Cerebellar cortex (tissue), 1 donor: Measurements from ENCODE around the gene FREM1.

ENCODE experiments used
- DNase-seq: peaks from one replicate; pipeline ENCODE4 v3.0.0-alpha.2; 2015; ENCODE audit warnings: low spot score

Gene FREM1

DNA sequence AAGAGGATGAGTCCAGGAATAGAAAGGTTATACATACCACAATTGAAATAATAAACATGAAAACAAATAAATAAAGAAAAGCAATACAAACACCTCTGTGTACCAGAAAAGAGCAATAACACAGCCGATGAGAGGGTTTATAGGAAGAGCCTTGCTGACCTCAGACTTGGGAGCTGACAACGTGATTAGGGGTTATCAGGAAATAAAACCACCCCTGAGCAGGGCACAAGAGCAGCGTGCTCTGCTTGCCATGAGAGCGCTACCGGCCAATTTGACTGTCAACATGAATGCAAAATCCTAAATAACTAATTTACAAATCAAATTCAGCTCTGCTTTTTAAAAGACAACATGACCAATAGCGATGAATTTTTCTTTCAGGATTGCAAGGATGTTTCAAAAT, 2.6 kb upstream of the FREM1 start:
- no peak for DNase-seq

DNA sequence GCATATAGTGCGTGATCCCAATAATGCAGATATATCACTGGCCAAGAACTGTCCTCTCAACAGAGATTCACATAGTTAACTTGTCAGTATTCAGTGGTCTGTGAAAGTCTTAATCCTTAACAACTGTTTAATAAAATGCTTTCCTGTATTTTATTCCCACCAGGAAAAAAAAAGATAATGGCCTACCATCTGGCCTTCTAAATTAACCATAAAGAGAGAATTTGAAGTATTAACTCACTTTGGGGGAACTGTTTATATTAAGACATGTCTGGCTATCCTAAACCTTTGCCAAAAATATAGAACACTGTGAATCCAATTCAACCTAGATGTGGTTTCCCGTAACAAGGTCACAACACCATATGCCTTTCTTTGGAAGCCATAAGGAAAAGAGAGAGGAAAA, 818 bp upstream of the FREM1 start:
- peak; percentile 62 for DNase-seq

DNA sequence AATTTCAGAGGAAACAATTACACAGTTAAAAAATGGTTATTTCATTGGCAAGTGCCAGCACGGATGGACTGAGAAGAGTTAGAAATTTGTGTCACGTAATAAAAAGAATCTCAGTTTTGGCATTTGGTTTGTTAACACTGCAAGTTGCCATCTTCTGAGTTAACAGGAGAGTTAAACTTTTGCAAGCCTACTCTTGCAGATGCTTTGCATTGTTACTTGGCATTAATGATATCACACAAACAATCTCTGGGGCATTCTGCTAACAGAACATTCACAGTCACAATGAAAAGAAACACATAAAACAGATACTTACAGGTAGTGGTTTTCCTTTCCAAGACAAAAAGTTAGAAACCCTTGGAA, 647 bp downstream of the FREM1 start:
- DNase-seq, result no peak

DNA sequence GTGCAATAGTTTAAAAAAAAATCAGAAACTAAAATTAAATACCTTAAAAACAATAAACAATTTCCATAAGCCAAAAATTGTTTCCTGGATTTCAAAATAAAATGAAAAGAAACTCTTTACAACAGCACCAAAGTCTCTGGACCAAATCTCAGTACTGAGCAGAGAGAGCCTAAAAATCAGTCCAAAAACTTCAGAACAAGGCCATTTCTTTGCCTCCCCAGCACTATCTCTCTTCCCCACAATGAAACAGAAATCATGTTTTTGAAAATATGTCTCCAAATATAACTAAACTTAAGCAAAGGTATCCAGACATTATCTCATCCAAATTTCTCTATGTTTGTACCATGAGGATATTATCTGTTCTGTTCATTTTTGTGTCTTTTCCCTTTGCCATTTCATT, 1.0 kb downstream of the FREM1 start:
- DNase-seq, result peak; percentile 32

DNA sequence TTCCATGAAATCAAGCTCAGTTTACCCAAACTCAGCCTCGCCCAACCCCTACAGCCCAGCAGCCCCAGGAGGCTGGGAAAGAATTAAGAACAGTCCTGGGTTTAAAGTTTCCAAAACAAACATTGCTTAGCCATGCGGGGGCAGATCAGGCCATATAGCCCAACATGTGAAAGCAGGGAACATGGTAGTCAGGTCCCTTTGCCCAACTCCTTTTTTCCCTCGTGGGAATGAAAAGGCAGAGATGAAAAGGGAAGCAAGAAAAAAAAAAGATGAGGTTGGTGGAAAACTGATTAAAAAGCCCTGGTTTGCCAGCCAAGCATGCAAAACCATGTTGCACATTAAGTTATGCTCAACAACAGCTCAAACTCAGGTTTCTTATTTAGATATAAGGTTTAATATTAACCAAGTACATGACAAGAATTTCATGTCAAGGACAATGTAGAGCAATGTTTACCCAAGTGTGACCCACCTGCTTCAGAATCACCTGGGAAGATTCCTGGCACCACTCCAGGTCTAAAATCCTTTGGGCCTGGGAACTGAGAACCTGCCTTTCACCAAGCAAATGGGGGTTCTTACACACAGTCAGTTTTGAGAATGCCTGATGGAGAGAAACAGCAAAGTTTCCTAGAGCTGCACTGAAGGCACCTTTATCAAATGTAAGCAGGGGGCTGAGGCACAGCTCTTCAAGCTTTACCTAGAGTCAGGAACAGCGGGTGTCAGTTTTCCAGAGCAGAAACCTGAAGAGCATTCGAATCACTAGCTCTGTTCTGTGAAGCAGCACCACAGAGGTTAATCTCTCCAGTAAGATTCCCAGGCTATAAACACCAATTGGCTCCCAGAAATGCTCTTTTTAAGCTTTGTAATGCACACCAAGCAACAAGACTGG, 1.7 kb downstream of the FREM1 start:
- peak; percentile 65 for DNase-seq

DNA sequence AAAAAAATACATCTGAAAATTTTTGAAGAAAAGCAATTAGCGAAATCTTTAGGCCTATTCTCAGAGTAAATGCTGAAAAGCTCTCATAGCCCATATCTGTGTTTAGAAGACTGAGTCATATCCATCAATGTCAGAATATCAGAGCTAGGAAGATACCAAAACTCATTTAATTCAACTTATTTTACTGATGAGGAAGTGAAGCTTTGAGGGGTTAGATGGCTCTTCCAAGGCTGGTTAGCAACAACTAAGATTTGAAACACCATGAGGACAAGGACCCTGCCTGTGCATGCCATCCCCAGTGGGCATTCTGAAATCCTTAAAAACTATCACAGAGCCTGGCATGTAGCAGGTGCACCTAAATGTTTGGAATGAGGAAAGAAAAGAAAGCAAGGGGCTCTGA, 2.5 kb downstream of the FREM1 start:
- DNase-seq, result peak; percentile 37

DNA sequence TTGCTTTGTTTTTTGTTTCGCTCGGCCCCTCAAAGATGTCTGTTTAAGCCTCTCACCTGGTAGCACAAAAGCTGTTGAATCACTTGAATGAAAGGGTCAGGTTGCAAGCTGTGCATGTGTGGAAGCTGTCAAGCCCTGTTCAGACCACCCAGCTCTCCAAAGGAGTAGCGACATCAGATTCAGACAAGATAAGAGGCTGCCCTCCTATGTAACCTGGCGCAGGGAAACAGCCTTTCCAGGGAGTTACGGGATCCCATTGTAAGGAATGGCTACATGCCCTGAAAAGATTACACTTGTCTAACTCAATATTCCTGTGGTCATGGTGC, 2.9 kb downstream of the FREM1 start:
- peak; percentile 60 for DNase-seq

DNA sequence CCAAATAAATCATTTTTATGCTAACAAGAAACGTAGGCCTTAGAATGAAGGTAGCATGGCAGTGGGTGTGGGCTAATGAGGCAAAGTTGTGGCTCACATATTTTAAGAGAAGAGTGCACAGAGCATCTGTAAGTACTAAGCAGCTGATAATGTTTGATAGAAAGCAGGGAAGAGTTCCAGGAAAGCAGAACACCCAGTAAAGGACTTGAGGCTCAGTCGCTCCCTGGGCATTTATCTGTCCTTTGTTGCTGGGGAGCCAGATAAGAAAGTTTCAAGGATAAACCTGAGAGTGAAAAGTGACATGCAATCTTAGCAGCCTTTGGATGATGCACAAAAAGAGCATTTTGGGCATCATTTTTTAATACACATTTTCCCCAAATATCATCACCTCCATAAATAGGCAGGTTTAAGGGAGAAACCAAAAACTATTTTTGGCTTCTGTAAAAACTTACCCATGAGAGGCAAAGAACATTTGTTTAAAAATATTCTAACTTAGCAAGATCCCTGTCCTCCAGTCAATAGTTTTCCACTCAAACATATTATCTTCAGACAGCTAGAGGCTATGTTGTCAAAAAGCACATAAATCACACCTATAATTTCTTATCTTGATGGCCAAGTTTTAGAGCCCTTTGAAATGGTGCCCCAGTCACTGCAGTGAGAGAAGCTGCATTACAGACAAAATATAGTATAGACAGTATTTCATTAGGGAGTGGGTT, 3.4 kb downstream of the FREM1 start:
- peak; percentile 43 for DNase-seq

DNA sequence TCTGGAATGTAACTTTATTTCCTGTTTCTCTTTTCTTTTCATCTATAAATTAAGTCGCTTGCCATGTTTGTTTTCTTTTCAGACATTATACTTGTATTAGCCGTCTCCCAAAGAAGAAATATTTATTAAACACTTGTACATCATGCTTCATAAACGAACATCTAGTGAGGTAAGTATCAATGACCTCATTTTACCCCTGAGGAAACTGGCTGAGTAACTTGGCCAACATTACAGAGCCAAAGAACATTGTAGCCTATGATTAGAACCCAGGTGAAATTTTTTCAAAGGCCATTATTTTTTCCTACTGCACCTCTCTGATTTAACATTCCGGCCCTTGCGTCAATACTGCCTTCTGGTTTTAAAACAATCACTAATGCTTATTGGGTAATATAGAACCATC, 4.2 kb downstream of the FREM1 start:
- peak; percentile 48 for DNase-seq

DNA sequence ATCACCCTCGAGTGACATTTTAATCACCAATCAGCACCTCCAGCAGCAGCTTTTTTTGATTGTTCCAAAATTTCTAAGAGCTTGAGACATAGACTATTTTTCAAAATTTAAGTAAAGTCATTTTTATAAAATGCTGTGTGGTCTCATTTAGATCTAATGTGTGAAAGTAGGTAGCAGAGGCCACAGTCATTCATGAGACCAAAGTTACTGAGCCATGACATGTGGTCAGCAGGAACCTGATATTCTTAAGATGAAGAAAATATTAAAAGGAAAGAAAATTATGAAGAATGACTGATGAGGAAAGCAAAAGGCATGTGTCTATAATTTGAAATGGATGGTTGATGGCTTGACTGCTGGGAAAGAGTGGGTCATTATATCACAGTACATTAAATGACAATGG, 7.2 kb downstream of the FREM1 start:
- no peak for DNase-seq

DNA sequence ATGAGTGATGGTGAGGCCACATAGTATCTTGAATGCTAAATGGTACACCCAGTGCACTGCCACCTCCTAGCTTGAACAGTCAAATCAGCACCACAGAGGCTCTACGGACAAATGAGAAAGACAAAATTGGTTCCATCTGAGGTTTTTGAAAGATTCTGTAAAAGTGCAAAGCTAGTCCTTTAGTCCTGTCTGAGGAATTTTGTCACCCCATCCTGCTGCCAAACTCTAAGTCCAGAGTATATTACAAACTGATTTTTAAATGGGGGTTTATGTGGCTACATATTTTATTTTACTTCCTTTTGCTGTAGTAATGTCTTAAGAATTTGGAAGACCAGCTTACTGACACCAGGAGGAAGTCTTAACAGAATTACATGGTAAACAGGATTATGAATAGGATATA, 7.7 kb downstream of the FREM1 start:
- no peak for DNase-seq

DNA sequence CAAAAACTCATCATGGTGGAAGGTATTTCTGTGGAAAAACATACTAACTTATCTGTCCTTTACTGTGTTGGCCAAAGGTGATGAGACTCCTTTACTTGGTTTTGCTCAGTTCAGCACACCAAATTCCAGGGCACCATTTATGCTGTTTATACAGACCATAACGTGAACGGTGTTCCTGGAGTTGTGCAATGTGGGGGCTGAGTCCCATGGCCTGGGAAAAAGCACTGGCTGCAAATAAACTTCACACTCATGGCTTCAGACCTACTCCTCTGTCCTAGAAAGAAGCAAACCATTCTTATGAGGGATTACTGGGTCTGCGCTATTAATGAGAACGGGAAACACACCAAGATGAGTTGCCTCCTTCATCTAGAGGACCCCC, 10.4 kb downstream of the FREM1 start:
- DNase-seq, result no peak

DNA sequence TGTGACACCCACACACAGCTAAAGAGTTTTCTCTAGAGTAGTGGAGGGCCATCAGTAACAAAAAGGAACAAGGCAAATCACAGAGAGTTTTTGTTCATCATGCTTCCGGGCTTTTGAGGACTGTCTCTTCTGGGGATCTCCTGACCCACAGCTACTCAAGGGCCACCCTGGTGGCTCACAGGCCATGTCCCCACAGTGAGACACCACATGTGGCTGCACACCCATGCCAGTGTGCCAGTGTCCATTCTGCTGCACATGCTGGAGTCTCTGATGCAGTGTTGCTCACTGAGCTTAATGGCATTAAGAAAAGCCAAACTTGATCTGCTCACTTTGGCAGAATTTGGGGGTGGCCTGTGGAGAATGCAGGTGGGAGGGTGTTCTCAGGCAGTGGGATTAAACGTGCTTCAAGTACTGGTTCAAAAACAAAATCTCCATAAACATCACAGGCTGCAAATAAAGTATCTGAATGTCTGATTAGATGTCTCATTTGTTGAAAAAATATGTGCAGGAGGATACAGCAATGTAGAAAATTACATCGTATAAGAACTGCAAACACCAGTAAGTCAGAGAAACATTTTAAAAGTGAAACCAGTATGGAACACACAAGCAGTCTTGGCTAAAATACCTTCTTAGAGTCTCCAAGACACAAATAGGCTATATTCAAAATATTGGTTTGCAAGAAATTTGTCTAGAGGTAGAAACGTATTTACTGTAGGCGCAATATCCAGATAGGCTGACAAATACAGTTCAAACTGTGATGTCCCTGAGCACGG, 11.0 kb downstream of the FREM1 start:
- no peak for DNase-seq

DNA sequence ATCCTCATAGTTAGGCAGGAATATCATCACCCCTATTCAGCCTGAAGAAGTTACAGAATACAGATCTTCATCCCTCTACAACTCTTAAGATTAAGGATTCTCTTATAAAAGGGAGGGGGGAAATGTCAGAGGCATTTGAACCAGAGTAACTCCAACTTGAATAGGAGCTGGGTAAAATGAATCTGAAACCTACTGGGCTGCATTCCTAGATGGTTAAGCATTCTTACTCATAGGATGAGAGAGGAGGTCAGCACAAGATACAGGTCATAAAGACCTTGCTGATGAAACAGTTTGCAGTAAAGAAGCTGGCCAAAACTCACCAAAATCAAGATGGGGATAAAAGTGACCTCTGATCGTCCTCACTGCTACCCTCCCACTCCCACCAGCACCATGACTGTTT, 14.4 kb downstream of the FREM1 start:
- DNase-seq, result no peak

DNA sequence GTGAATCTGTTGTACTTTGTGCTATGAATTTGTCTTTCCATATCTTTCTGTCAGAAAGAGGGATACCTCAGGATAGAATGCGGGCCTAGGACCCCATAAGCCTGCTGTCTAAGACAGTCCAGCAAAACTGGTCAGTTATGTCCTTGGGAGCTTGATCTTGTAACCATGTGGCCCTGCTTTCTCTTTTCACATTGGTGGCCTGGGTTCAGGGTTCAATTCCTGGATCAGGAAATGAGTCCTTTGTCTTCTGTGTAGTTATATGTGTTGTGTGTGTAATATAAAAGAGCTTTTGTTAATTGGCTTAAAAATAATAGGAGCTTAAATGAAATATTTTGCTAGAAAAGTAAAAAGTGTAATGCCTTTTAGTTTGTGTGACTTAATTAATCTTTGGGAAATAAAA, 16.9 kb downstream of the FREM1 start:
- DNase-seq, result no peak

DNA sequence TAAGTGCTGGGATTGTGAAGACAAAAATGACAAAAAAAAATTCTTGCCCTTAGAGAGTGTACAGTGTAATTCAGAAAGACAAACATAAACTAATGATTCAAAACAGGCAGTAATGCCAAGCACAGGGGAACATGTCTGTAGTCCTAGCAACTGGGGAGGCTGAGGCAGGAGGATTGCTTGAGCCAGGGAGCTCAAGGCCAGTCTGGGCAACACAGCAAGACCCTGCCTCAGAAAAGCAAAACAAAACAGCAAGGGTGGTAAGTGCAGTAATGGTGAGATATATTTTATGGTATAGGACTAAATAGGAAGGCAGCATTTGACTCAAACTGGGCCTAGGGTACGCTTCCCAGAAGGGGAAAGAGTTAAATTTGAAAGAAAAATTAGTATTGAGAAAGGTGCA, 18.9 kb downstream of the FREM1 start:
- no peak for DNase-seq

DNA sequence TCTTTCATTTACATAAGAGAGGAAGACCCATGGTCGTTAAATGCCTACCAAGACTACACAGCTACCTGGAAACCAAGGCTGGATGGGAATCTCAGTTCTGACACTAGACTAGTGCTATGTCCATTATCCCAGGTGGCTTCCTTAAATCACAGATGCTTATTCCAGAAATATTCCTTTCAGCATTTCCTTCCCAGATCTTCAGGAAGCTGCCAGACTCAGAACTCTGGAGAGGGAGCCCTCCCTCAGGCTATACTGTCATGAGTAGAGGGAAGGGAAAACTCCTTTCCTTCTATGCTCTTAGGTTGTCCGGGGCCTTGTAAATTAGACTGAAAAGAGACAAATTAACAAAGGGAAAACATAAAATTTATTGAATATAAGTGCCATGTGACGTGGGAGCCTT, 20.8 kb downstream of the FREM1 start:
- DNase-seq, result no peak

DNA sequence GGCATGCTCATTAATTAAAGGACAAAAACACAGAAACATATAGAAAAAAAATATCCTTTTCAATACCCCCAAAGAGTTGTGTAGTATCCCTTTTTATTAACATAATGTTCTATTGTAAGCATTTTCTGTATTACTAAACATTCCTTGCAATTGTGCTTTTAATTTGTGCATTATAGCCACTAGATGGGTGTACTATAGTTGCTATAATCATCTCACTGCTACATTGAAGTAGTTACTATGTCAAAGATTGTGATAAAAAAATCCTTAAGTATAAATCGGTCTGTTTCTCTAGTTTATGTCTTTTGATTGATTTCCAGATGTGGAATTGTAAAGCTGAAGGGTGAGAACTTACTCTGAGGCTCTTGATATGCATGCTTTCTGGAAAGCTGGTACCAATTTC, 21.4 kb downstream of the FREM1 start:
- no peak for DNase-seq

DNA sequence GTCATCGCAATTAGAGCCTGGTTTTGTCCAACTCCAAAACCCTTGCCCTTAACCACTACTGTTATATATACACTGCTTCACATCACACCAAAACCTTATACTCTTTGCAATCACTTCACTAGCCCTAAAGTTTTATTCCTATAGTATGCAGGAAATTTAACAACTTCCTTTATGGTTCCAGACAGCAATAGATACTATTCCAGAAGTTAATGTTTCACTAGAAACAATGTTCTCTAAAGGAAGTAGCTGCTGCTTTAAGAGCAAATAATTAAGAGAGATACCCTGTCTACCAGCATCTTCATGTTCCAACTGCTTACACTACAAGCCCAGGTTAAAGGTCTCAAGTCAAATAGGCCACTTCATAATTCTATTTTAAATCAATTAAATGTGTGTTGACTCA, 22.0 kb downstream of the FREM1 start:
- no peak for DNase-seq

DNA sequence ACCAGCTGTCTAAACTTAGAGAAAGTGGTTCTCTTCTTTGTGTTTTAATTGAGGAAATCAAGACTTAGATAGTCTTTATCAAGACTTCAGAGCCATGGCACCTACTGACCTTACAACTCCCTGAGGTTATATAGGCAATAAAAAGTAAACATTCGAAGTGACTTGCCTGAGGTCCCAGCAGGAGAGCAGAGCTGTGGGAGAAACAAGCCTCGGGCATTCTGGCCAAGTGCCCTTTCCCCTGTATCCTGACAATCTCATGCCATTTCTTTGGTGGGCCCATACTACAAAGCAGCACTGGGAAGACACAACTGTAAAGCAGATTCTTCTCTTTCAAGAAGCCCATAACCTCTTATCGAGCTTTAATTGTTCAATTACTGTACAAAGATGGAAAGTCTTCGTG, 23.1 kb downstream of the FREM1 start:
- no peak for DNase-seq

DNA sequence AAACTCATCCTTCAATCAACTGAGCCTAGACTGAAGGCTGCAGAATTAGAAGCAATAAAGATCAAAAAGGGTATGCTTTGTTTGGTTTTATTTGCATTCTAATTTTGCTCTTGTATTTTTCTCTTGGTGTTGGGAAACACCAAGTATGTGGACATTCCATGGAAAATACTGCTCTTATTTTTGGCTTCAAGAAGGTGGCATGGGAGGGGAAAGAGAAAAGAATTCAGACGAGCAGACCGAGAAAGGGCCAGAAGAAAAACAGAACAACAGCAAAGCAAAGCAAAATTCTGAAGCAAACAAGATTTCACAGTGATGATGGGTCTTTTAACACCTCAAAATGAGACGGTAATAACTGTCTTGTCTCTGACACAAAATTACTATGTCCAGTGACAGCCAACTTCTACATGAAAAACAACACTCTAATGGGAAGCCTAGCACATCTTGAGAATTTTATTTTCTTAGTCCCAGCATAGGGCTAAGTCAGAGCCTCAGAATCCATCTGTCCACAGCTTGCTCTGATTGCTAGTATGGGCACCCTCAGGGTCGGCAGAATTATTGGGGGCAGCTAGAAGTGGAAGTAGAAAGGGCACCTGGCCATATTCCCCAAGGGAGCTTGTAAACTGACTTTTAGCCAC, 26.8 kb downstream of the FREM1 start:
- no peak for DNase-seq

DNA sequence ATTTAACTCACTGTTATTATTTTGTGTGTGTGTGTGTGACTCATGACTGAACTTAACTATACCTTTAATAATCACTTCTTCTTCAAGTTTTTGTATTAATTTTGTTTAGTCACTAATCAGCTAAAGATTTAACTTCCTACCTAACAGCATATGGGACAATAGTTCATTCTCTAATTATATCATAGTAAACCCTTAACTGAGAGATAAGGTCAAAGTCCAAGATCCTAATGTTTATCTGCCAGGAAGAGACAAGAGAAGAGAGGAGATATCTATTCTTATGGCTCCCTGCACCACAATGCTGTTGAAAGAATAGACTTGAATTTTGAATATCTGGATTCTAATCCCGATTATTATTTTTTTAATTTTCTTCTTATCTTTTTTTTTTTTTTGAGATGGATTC, 28.1 kb downstream of the FREM1 start:
- no peak for DNase-seq

DNA sequence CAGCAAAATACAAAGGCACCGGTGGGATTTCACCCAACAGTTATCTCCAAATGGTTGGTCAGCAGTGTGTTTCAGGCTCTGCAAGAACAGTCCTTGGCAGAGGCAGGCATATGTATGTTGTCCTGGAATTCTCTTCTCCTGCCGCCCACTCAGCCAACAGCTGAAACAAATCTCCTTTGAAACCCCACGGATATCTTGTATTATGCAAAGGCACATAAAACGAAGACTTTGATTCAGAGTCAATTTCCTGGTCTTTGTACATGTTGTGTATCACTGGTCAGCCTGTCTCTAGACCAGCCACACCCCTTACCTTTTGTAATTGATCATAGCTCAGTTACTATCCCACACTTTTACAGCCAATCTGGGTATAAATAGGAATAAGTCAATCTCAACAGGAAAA, 29.2 kb downstream of the FREM1 start:
- no peak for DNase-seq
